K562 (cell line): Measurements from ENCODE around the gene CCR7. TPM values are rescaled to one million over a fixed set of nuclear protein-coding genes. Genes with fewer than 3 reads are reported as not detected.
A peak's percentile ranks its signal among the peaks of the same experiment; 100 is the strongest.

Source experiments
- CBX1 ChIP-seq: sonication (generic); IDR thresholded peaks from 2 replicates; pipeline ENCODE4 v1.6.1; 2016; ENCODE audit warnings: antibody characterized with exemption, low read depth, mild to moderate bottlenecking
- CBX2 ChIP-seq: fragments of 200-600 bp; sonication (generic); IDR thresholded peaks from one replicate; pipeline ENCODE4 v1.6.1; 2012; ENCODE audit warnings: mild to moderate bottlenecking, low read length, inconsistent platforms; ENCODE audit not compliant: insufficient read depth, poor library complexity, severe bottlenecking
- FOXP1 ChIP-seq: sonication (generic); formaldehyde crosslinking; IDR thresholded peaks from 2 replicates; pipeline ENCODE4 v1.8.0; 2022; ENCODE audit warnings: mild to moderate bottlenecking, missing genetic modification reagents
- LEF1 ChIP-seq: fragments of 450-650 bp; IDR thresholded peaks from 2 replicates; pipeline ENCODE4 v1.6.1; 2016; ENCODE audit warnings: mild to moderate bottlenecking
- MCM7 ChIP-seq, 2 experiments: fragments of 450-650 bp; IDR thresholded peaks; 2 replicates each; pipeline ENCODE4 v1.6.1; 2016 to 2018
- MTA3 ChIP-seq: fragments of 450-650 bp; formaldehyde crosslinking; IDR thresholded peaks from 2 replicates; pipeline ENCODE4 v1.6.1; 2017; ENCODE audit warnings: mild to moderate bottlenecking, borderline replicate concordance
- NFYB ChIP-seq: IDR thresholded peaks from 2 replicates; pipeline ENCODE4 v1.6.1; 2011; ENCODE audit warnings: mild to moderate bottlenecking, moderate library complexity; ENCODE audit not compliant: insufficient read length; ENCODE audit errors: extremely low read depth
- PCBP2 ChIP-seq: fragments of 200-400 bp; formaldehyde crosslinking; IDR thresholded peaks from 2 replicates; pipeline ENCODE4 v1.6.1; 2018; ENCODE audit warnings: low read length, low read depth, mild to moderate bottlenecking, moderate library complexity; ENCODE audit not compliant: poor library complexity, severe bottlenecking
- PTRF ChIP-seq: fragments of 450-650 bp; IDR thresholded peaks from 2 replicates; pipeline ENCODE4 v1.6.1; 2016; ENCODE audit warnings: mild to moderate bottlenecking, missing genetic modification characterization, missing compliant biosample characterization
- PYGO2 ChIP-seq: fragments of 450-650 bp; IDR thresholded peaks from 2 replicates; pipeline ENCODE4 v1.6.1; 2016; ENCODE audit warnings: mild to moderate bottlenecking, missing genetic modification characterization, moderate library complexity, missing compliant biosample characterization
- RB1 ChIP-seq: fragments of 450-650 bp; IDR thresholded peaks from 2 replicates; pipeline ENCODE4 v1.6.1; 2017; ENCODE audit warnings: low read depth, mild to moderate bottlenecking
- RBM14 ChIP-seq: fragments of 200-400 bp; formaldehyde crosslinking; IDR thresholded peaks from 2 replicates; pipeline ENCODE4 v1.6.1; 2018; ENCODE audit warnings: low read depth, mild to moderate bottlenecking, low read length, moderate library complexity, borderline replicate concordance; ENCODE audit not compliant: insufficient read depth
- RBM22 ChIP-seq: fragments of 200-400 bp; formaldehyde crosslinking; IDR thresholded peaks from 2 replicates; pipeline ENCODE4 v1.6.1; 2018; ENCODE audit warnings: low read length, low read depth; ENCODE audit not compliant: poor library complexity, severe bottlenecking
- RBM34 ChIP-seq: fragments of 200-400 bp; formaldehyde crosslinking; IDR thresholded peaks from 2 replicates; pipeline ENCODE4 v1.6.1; 2018; ENCODE audit warnings: low read length, borderline replicate concordance; ENCODE audit not compliant: insufficient read depth
- ZFP30 ChIP-seq: fragments of 250-450 bp; sonication (Bioruptor Pico); IDR thresholded peaks from 2 replicates; pipeline ENCODE4 v1.8.0; 2022; ENCODE audit warnings: moderate library complexity, mild to moderate bottlenecking, inconsistent platforms, borderline replicate concordance
- ZNF121 ChIP-seq: sonication (generic); formaldehyde crosslinking; conservative IDR thresholded peaks from 2 replicates; pipeline ENCODE4 v1.8.0; 2022; ENCODE audit warnings: missing genetic modification reagents
- ZNF274 ChIP-seq: IDR thresholded peaks from 2 replicates; pipeline ENCODE4 v1.6.1; 2011; ENCODE audit warnings: low read depth, mild to moderate bottlenecking, low read length, moderate library complexity, borderline replicate concordance
- ZNF354B ChIP-seq: fragments of 250-450 bp; sonication (Bioruptor Pico); IDR thresholded peaks from 2 replicates; pipeline ENCODE4 v1.4.0; 2020
- ZNF644 ChIP-seq: fragments of 200-800 bp; sonication (Bioruptor generic); IDR thresholded peaks from 2 replicates; pipeline ENCODE4 v1.6.1; 2016; ENCODE audit warnings: low read depth, missing genetic modification characterization, missing compliant biosample characterization
- ZNF764 ChIP-seq: fragments of 250-450 bp; sonication (Bioruptor Pico); IDR thresholded peaks from 2 replicates; pipeline ENCODE4 v1.4.0; 2020; ENCODE audit warnings: low read depth, mild to moderate bottlenecking, moderate library complexity
- polyA plus RNA-seq, 8 experiments: library from polyadenylated mRNA; depleted of rRNA in 4 of 8; stranded (reverse) in 5 of 8; unstranded in 3 of 8; fragments of >200 nt; fragmentation: Nextera tagmentation in 2 of 8; fragmentation: Illumina TruSeq in 1 of 8; extraction: Ambion mirVana in 2 of 8; extraction: Trizol in 1 of 8; gene quantifications; 2 replicates each; pipeline versions ENCODE4 v1.2.1 to v1.2.3, GENCODE V29; 2011 to 2014; ENCODE audit warnings: inconsistent platforms in 1 of 8, missing spikeins in 1 of 8
- total RNA-seq, 7 experiments: library from RNA; depleted of rRNA in 6 of 7; stranded (reverse); fragments of >200 nt in 6 of 7; fragmentation: Illumina TruSeq in 2 of 7; extraction: Trizol in 2 of 7; gene quantifications; 2 replicates each; pipeline versions ENCODE4 v1.2.1 to v1.2.3, GENCODE V29; 2011 to 2021; ENCODE audit warnings: low replicate concordance in 1 of 7
- TF ChIP-seq, protein P1 (sequence below): fragments of 450-650 bp; IDR thresholded peaks from 2 replicates; pipeline ENCODE4 v1.6.1; 2016
- TF ChIP-seq, protein P2 (sequence below): sonication (generic); formaldehyde crosslinking; IDR thresholded peaks from 2 replicates; pipeline ENCODE4 v1.8.0; 2022; ENCODE audit warnings: missing genetic modification reagents, mild to moderate bottlenecking, borderline replicate concordance
- TF ChIP-seq, protein P3 (sequence below): fragments of 250-450 bp; sonication (Bioruptor Pico); IDR thresholded peaks from 2 replicates; pipeline ENCODE4 v1.4.0; 2020; ENCODE audit warnings: mild to moderate bottlenecking, moderate library complexity, borderline replicate concordance

Gene CCR7
- total and polyA plus RNA-seq, 9 of the 15 experiments (the other 6 are each of a cell fraction or from before 2014, with no cell fraction given), result 0.14 to 1.4 (median 0.56) TPM

DNA sequence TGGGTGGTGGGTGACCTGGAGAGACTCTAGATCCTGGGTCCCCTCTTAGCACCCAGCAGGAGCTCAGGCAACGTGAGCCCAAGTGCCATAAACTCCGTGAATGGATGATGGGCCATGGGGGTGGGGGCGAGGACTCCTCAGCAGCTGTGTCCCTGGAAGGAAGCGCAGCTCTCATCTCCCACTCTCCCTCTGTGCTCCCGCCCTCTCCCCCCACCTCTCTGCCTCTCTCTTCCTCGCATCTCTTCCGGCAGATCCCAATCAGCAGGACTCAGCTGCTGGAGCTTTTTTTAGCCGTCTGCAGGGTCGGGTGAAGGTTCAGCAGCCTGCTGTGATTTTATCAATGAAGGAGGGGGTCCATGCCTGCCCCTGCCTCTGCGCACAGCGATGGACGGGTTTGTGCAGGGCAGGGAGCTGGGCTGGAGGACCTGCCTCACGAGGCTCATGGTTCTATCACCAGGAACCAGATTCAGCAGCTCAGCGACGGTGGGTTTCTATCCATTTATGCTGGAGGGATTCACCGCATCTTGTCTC is 8.3 kb downstream of the CCR7 start (continued):
- TF ChIP-seq LEF1 (peak; percentile 53), PYGO2 (tag) (no peak), FOXP1 (no peak), ZNF121 (CRISPR knock-in tag) (no peak), RB1 (no peak), MCM7 (IDR thresholded peaks at IDR 0.05) (no peak), RBM22 (no peak), PCBP2 (no peak), CBX1 (no peak), ZNF274 (no peak), NFYB (no peak), RBM34 (no peak), ZFP30 (no peak), MTA3 (no peak; the same call in 1 of the 2 replicates), ZNF764 (no peak), RBM14 (no peak), PTRF (no peak), ZNF354B (CRISPR knock-in tag) (no peak), ZNF644 (tag) (no peak), CBX2 (no peak)
- TF ChIP-seq, protein P1, sequence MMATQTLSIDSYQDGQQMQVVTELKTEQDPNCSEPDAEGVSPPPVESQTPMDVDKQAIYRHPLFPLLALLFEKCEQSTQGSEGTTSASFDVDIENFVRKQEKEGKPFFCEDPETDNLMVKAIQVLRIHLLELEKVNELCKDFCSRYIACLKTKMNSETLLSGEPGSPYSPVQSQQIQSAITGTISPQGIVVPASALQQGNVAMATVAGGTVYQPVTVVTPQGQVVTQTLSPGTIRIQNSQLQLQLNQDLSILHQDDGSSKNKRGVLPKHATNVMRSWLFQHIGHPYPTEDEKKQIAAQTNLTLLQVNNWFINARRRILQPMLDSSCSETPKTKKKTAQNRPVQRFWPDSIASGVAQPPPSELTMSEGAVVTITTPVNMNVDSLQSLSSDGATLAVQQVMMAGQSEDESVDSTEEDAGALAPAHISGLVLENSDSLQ, result peak; percentile 33; the same call in 1 of the 2 replicates
- TF ChIP-seq, protein P2, sequence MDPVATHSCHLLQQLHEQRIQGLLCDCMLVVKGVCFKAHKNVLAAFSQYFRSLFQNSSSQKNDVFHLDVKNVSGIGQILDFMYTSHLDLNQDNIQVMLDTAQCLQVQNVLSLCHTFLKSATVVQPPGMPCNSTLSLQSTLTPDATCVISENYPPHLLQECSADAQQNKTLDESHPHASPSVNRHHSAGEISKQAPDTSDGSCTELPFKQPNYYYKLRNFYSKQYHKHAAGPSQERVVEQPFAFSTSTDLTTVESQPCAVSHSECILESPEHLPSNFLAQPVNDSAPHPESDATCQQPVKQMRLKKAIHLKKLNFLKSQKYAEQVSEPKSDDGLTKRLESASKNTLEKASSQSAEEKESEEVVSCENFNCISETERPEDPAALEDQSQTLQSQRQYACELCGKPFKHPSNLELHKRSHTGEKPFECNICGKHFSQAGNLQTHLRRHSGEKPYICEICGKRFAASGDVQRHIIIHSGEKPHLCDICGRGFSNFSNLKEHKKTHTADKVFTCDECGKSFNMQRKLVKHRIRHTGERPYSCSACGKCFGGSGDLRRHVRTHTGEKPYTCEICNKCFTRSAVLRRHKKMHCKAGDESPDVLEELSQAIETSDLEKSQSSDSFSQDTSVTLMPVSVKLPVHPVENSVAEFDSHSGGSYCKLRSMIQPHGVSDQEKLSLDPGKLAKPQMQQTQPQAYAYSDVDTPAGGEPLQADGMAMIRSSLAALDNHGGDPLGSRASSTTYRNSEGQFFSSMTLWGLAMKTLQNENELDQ (CRISPR knock-in tag), result no peak
- TF ChIP-seq, protein P3, sequence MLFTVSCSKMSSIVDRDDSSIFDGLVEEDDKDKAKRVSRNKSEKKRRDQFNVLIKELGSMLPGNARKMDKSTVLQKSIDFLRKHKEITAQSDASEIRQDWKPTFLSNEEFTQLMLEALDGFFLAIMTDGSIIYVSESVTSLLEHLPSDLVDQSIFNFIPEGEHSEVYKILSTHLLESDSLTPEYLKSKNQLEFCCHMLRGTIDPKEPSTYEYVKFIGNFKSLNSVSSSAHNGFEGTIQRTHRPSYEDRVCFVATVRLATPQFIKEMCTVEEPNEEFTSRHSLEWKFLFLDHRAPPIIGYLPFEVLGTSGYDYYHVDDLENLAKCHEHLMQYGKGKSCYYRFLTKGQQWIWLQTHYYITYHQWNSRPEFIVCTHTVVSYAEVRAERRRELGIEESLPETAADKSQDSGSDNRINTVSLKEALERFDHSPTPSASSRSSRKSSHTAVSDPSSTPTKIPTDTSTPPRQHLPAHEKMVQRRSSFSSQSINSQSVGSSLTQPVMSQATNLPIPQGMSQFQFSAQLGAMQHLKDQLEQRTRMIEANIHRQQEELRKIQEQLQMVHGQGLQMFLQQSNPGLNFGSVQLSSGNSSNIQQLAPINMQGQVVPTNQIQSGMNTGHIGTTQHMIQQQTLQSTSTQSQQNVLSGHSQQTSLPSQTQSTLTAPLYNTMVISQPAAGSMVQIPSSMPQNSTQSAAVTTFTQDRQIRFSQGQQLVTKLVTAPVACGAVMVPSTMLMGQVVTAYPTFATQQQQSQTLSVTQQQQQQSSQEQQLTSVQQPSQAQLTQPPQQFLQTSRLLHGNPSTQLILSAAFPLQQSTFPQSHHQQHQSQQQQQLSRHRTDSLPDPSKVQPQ (CRISPR knock-in tag), result no peak
